ENCODE data around the gene CTAG2.
"Not testable (repeated sequence)": the region's sequence is repeated elsewhere in the genome, so short reads cannot be mapped to it uniquely, and the experiment has no call there.

Gene CTAG2

GRCh38 chrX:154648931-154649330 lies 4.4 kb downstream of the CTAG2 start:
- DNase-seq: no peak

DNA sequence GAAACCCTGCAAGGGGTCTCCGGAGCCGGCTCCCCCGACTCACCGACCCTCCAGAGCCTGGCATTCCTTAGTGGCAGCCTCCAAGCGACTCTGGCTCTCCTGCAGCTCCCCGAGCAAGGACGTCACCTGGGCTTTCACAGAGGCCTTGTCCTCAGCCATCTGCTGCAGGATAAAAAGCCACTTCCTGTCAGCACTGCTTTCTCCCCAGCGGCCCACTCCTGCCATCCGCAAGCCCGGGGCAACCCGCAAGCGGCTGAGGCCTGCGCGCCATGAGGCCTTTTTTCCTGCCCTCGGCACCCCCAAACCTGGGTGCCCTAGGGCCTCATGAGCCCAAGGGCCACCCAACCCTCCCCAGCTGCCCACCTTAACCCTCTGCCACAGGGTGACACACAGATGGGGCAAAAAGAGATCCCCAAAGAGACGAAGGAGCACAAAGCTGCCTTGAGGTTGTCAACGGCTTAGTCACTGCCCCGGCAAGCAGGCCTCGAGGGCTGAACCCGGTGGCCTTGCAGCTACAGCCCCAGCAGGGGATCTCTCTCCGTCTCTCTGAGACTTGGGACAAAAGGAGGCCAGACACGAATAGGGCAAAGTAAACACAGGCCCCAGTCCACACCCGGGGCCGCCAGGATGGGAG lies 7.5 kb downstream of the CTAG2 start:
- not testable (repeated sequence) for DNase-seq

- DNase-seq: not testable (repeated sequence)
Measured at GRCh38 chrX:154643708-154644107, 9.7 kb downstream of the CTAG2 start.

DNA sequence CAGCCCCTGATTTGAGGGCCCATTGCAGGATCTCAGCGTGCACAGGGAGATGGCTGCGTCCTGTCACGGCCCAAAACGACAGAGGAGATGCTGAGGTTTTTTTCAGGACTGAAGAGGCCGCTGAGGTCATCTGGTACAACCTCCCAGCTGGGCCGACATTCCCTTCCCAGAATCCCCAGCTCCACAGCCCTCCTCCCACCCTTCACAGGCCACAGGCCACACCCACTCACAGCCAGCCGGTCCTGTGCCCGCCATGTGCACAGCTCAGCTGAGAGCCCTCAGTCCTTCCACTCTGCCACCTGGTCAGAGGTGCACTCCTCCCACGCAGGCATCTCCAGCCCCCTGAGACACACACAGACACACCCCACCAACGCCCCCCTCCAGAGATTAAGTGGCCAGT lies 11.6 kb downstream of the CTAG2 start:
- not testable (repeated sequence) for DNase-seq

DNA sequence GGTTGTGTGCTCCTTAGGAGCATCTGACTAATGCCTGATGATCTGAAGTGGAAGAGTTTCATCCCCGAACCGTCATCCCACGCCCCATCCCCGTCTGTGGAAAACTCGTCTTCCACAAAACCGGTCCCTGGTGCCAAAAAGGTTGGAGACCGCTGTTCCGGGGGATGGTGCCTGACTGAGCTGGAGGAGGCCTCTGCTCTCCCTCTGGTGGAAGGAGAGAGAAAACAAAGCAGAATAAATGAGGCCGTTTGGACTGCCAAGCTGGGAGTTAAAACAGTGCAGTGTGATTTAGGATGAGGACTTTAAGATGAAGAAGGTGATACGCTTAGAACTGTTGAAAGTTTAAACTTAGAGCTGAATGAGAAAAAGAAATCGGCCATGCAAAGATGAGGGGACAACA lies 19.7 kb downstream of the CTAG2 start:
- not testable (repeated sequence) for DNase-seq

DNA sequence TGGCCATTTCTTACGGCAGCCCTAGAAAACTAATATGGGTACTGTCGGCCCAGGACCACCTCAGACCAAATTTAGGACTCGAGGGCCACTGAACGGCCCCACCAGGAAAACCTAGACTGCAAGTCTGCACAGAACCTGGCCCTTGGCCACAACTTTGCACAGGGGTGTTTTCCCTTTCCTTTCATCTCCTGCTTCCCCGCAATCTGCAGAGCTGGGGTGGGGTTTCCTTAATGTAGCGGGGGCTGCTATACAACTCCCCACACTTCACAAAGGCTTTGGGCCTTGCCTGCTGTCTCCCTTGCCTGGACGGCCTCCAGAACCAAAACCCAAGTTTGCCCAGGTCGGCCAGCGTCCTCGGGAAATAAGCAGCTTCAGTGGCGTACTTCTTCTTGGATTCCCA lies 22.4 kb downstream of the CTAG2 start:
- DNase-seq: not testable (repeated sequence)

- DNase-seq: not testable (repeated sequence)
Measured at GRCh38 chrX:154628960-154629359, 24.4 kb downstream of the CTAG2 start.

GRCh38 chrX:154620767-154621414 lies 32.5 kb downstream of the CTAG2 start:
- not testable (repeated sequence) for DNase-seq

DNA sequence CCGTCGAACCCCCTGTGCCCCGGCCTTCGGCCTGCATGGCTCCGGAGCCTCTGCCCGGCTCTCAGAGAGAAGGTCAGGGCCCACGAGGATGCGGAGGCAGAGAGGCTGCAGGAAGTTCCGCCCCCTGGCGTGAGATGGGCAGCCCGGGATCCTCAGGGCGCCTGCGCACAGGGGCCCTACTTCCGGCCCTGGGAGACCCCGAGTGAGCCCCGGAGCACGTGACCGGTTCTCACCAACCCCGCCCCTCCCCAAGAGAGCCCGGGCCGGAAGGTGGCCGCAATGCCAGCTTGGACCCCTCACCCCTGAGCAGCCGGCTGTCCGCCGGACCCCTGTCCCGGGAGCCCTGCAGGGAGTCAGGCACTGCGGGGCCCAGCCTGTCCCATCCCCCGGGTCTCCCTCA lies 34.2 kb downstream of the CTAG2 start, which contains the start of gene CTAG1B:
TSS of gene CTAG1B (minus strand) at position 101 of the 400 bp plus-strand sequence. CDS start at position 37, 64 bp downstream.
- not testable (repeated sequence) for DNase-seq

DNA sequence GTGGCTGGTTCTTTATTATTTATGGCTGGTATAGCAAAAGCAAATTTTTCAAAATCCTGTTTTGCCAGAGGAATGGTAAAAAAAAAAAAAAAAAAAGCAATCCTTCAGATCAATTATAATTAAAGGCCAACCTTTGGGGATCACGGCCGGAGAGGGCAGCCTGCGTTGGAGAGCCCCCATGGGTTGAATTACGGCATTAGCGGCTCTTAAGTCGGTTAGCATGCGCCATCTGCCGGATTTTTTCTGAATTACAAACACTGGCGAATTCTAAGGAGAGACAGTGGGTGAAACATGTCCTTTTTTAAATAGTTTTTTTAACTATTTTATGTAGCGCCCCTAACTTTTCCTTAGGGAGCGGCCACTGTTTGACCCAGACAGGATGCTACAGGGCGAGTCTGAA lies 39.8 kb downstream of the CTAG2 start:
- not testable (repeated sequence) for DNase-seq

- not testable (repeated sequence) for DNase-seq
Measured at GRCh38 chrX:154611146-154611545, 42.2 kb downstream of the CTAG2 start.

DNA sequence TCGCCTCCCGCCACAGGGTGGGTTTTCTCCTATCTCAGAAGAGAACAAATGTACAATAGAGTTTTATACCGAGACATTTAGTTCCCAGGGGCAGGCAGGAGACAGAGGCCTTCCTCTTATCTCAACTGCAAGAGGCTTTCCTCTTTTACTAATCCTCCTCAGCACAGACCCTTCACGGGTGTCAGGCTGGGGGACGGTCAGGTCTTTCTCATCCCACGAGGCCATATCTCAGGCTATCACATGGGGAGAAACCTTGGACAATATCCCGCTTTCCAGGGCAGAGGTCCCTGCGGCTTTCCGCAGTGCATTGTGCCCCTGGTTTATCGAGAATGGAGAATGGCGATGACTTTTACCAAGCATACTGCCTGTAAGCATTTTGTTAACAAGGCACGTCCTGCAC lies 44.6 kb downstream of the CTAG2 start:
- not testable (repeated sequence) for DNase-seq

- DNase-seq: not testable (repeated sequence)
Measured at GRCh38 chrX:154607976-154608375, 45.4 kb downstream of the CTAG2 start.

- peak in 1 of 58 donors; percentile 26 for DNase-seq
Measured at GRCh38 chrX:154607370-154607769, 46.0 kb downstream of the CTAG2 start.

- DNase-seq: no peak
Measured at GRCh38 chrX:154605566-154605965, 47.8 kb downstream of the CTAG2 start.

GRCh38 chrX:154603438-154604430 lies 49.6 kb downstream of the CTAG2 start:
- no peak for DNase-seq

GRCh38 chrX:154602766-154603437 lies 50.5 kb downstream of the CTAG2 start:
- no peak for DNase-seq

GRCh38 chrX:154602226-154602625 lies 51.2 kb downstream of the CTAG2 start:
- DNase-seq: no peak
